ENCODE measurements around the gene PAXIP1.

Gene PAXIP1

GRCh38 chr7:154911862-154912455, 91.0 kb downstream of the PAXIP1 start:
- no peak for DNase-seq (ENCODE audit: low read depth in 2 of 2)

- no peak for DNase-seq (ENCODE audit: low read depth in 2 of 2)
These were observed 91.5 kb downstream of the PAXIP1 start for GRCh38 chr7:154911411-154911810.

GRCh38 chr7:154910977-154911376, 91.9 kb downstream of the PAXIP1 start:
- no peak for DNase-seq (ENCODE audit: low read depth in 2 of 2)

- DNase-seq (ENCODE audit: low read depth in 2 of 2), result no peak
These were observed 92.8 kb downstream of the PAXIP1 start for GRCh38 chr7:154910125-154910524.

- DNase-seq (ENCODE audit: low read depth in 2 of 2), result no peak
These were observed 93.5 kb downstream of the PAXIP1 start for GRCh38 chr7:154909241-154910105.

- no peak for DNase-seq (ENCODE audit: low read depth in 2 of 2)
These were observed 95.0 kb downstream of the PAXIP1 start for GRCh38 chr7:154907651-154908620.

- DNase-seq (ENCODE audit: low read depth in 2 of 2), result no peak
These were observed 96.1 kb downstream of the PAXIP1 start for GRCh38 chr7:154906736-154907355.

GRCh38 chr7:154906201-154906600, 96.7 kb downstream of the PAXIP1 start:
- no peak for DNase-seq (ENCODE audit: low read depth in 2 of 2)

- DNase-seq (ENCODE audit: low read depth in 2 of 2), result no peak
These were observed 97.3 kb downstream of the PAXIP1 start for GRCh38 chr7:154905615-154906014.

- no peak for DNase-seq (ENCODE audit: low read depth in 2 of 2)
These were observed 97.8 kb downstream of the PAXIP1 start for GRCh38 chr7:154905146-154905545.

GRCh38 chr7:154903083-154903731, 99.7 kb downstream of the PAXIP1 start:
- DNase-seq (ENCODE audit: low read depth in 2 of 2), result no peak

GRCh38 chr7:154902600-154903082, 100.3 kb downstream of the PAXIP1 start:
- DNase-seq (ENCODE audit: low read depth in 2 of 2), result no peak

- no peak for DNase-seq (ENCODE audit: low read depth in 2 of 2)
These were observed 103.1 kb downstream of the PAXIP1 start for GRCh38 chr7:154899862-154900261.

GRCh38 chr7:154898973-154899855, 103.7 kb downstream of the PAXIP1 start:
- DNase-seq (ENCODE audit: low read depth in 2 of 2), result no peak

- no peak for DNase-seq (ENCODE audit: low read depth in 2 of 2)
These were observed 106.8 kb downstream of the PAXIP1 start for GRCh38 chr7:154896076-154896475.
